Caco-2 (cell line): ENCODE results near the gene ARHGEF4. TPM values are rescaled to one million over a fixed set of nuclear protein-coding genes. Genes with fewer than 3 reads are reported as not detected.

Experiments
- BruUV-seq: library from RNA; stranded (reverse); fragments of 400-500 nt; replicated peaks from 2 replicates; lab custom pipeline; 2021; lab: Mats Ljungman, UMichigan
- CTCF ChIA-PET: fragments of 300-600 bp; sonication (Branson Sonifier 250); formaldehyde crosslinking; loops from one replicate; lab custom pipeline; 2022; ENCODE audit warnings: antibody characterized with exemption; lab: Charles Lee
- POLR2A ChIA-PET: fragments of 300-600 bp; sonication (Branson Sonifier 250); formaldehyde crosslinking; loops from one replicate; lab custom pipeline; 2022; ENCODE audit warnings: antibody characterized with exemption; lab: Charles Lee
- DNase-seq, 2 experiments: peaks; one replicate each; pipeline versions ENCODE4 v3.0.0 to v3.0.0-alpha.2; 2020 to 2022
- H3K27me3 ChIP-seq: replicated peaks from 2 replicates; pipeline ENCODE4 v1.6.0; 2011; ENCODE audit warnings: low read length; ENCODE audit not compliant: control insufficient read depth, insufficient read depth
- H3K36me3 ChIP-seq: 2 replicates; pipeline ENCODE4 v1.5.1; 2011; ENCODE audit warnings: low read length; ENCODE audit not compliant: control insufficient read depth, insufficient read depth
- H3K4me1 ChIP-seq: fragments of 250-450 bp; sonication (Bioruptor Pico); 2 replicates; pipeline ENCODE4 v1.5.1; 2020; ENCODE audit warnings: mild to moderate bottlenecking
- H3K4me3 ChIP-seq: 2 replicates; pipeline ENCODE4 v1.5.1; 2011; ENCODE audit warnings: low read depth, mild to moderate bottlenecking, control low read depth, low read length
- H3K9me3 ChIP-seq: fragments of 250-450 bp; sonication (Bioruptor Pico); 2 replicates; pipeline ENCODE4 v1.5.1; 2020; ENCODE audit warnings: mild to moderate bottlenecking, moderate library complexity
- H3K27ac Mint-ChIP-seq: one replicate; pipeline ENCODE4 v1.8.0; 2022; ENCODE audit warnings: mixed read lengths; ENCODE audit not compliant: unreplicated experiment
- H3K27me3 Mint-ChIP-seq: one replicate; pipeline ENCODE4 v1.8.0; 2022; ENCODE audit warnings: mixed read lengths; ENCODE audit not compliant: insufficient read depth, unreplicated experiment
- H3K36me3 Mint-ChIP-seq: one replicate; pipeline ENCODE4 v1.8.0; 2022; ENCODE audit warnings: mild to moderate bottlenecking, mixed read lengths; ENCODE audit not compliant: insufficient read depth, unreplicated experiment
- H3K4me1 Mint-ChIP-seq: one replicate; pipeline ENCODE4 v1.8.0; 2022; ENCODE audit warnings: low read depth, mixed read lengths; ENCODE audit not compliant: unreplicated experiment
- H3K4me3 Mint-ChIP-seq: one replicate; pipeline ENCODE4 v1.8.0; 2022; ENCODE audit warnings: mild to moderate bottlenecking, moderate library complexity, mixed read lengths; ENCODE audit not compliant: unreplicated experiment
- H3K9me3 Mint-ChIP-seq: one replicate; pipeline ENCODE4 v1.8.0; 2022; ENCODE audit warnings: mixed read lengths; ENCODE audit not compliant: unreplicated experiment
- CTCF ChIP-seq, 2 experiments: fragments of 200-600 bp in 1 of 2; IDR thresholded peaks; 1 replicate in 1 of 2; 2 replicates in 1 of 2; pipeline versions ENCODE4 v1.5.1 to v1.8.0; 2011 to 2022; ENCODE audit warnings: antibody characterized with exemption in 1 of 2, control low read depth in 1 of 2, inconsistent platforms in 1 of 2, low read depth in 1 of 2, low read length in 1 of 2, mild to moderate bottlenecking in 1 of 2, moderate library complexity in 1 of 2; ENCODE audit not compliant: insufficient read depth in 1 of 2, severe bottlenecking in 1 of 2, unreplicated experiment in 1 of 2
- intact Hi-C: fragments of 100-400 bp; cut with micrococcal nuclease; formaldehyde crosslinking; loops from one replicate; pipeline ENCODE4 v1.10.0; 2022; ENCODE audit not compliant: unreplicated experiment
- total RNA-seq: library from RNA; stranded (reverse); gene quantifications from 2 replicates; pipeline ENCODE4 v1.2.3, GENCODE V29; 2022

The ARHGEF4 gene
- total RNA-seq, 1 experiment from 2014 or later: 1.8 TPM

GRCh38 chr2:130887643-130888042 is 50.9 kb downstream of the ARHGEF4 start:
- Histone ChIP-seq H3K27me3 (no peaks in the 10 kb centered on the region), H3K9me3 (no peaks in the 10 kb centered on the region), H3K36me3 (no peaks in the 10 kb centered on the region), H3K4me1 (no peaks in the 10 kb centered on the region), H3K4me3 (no peak overlapping the region)
- no peak for DNase-seq
- intact Hi-C loops: no loop called here
- ChIA-PET CTCF (no interaction called here), POLR2A (no interaction called here)
- H3K27ac Mint-ChIP-seq: no peak overlapping the region
- no TSS peak for BruUV-seq
- no peak for TF ChIP-seq CTCF (IDR thresholded peaks at IDR 0.05; ENCODE audit: insufficient read depth in 1 of 2, low read depth in 1 of 2, low read length in 1 of 2, severe bottlenecking in 1 of 2, unreplicated experiment in 1 of 2)
- H3K4me3 Mint-ChIP-seq: no peak overlapping the region
- no peaks in the 10 kb centered on the region for H3K36me3 Mint-ChIP-seq
- H3K27me3 Mint-ChIP-seq: no peaks in the 10 kb centered on the region
- peaks cover 8% of the 10 kb centered on the region for H3K4me1 Mint-ChIP-seq
- no peaks in the 10 kb centered on the region for H3K9me3 Mint-ChIP-seq

- Mint-ChIP-seq H3K9me3 (no peaks in the 10 kb centered on the region), H3K4me1 (no peaks in the 10 kb centered on the region), H3K4me3 (no peak overlapping the region), H3K36me3 (no peaks in the 10 kb centered on the region), H3K27ac (no peak overlapping the region), H3K27me3 (peaks cover 5% of the 10 kb centered on the region)
- ChIA-PET POLR2A (no interaction called here), CTCF (no interaction called here)
- BruUV-seq: no TSS peak
- Histone ChIP-seq H3K27me3 (no peaks in the 10 kb centered on the region), H3K36me3 (no peaks in the 10 kb centered on the region), H3K4me3 (no peak overlapping the region), H3K4me1 (no peaks in the 10 kb centered on the region), H3K9me3 (no peaks in the 10 kb centered on the region)
- TF ChIP-seq CTCF (IDR thresholded peaks at IDR 0.05; ENCODE audit: insufficient read depth in 1 of 2, low read depth in 1 of 2, low read length in 1 of 2, severe bottlenecking in 1 of 2, unreplicated experiment in 1 of 2): no peak
- intact Hi-C loops: no loop called here
- DNase-seq: no peak
Measured at GRCh38 chr2:130890941-130891669, 54.4 kb downstream of the ARHGEF4 start.

- H3K4me1 ChIP-seq: no peaks in the 10 kb centered on the region
- no TSS peak for BruUV-seq
- Mint-ChIP-seq H3K36me3 (no peaks in the 10 kb centered on the region), H3K9me3 (no peaks in the 10 kb centered on the region), H3K27me3 (peaks cover 5% of the 10 kb centered on the region), H3K4me1 (no peaks in the 10 kb centered on the region), H3K27ac (no peak overlapping the region), H3K4me3 (no peak overlapping the region)
- no peak overlapping the region for H3K4me3 ChIP-seq
- intact Hi-C loops: no loop called here
- TF ChIP-seq CTCF (IDR thresholded peaks at IDR 0.05; ENCODE audit: insufficient read depth in 1 of 2, low read depth in 1 of 2, low read length in 1 of 2, severe bottlenecking in 1 of 2, unreplicated experiment in 1 of 2): no peak
- no peaks in the 10 kb centered on the region for H3K27me3 ChIP-seq
- H3K36me3 ChIP-seq: no peaks in the 10 kb centered on the region
- H3K9me3 ChIP-seq: no peaks in the 10 kb centered on the region
- DNase-seq: no peak
- POLR2A ChIA-PET: no interaction called here
- CTCF ChIA-PET: no interaction called here
Measured at GRCh38 chr2:130891966-130892365, 55.3 kb downstream of the ARHGEF4 start.
